Tibial nerve (tissue), 4 donors: ENCODE data around the gene LRRC40.

Source experiments
- EP300 ChIP-seq, 2 donors: sonication (generic); formaldehyde crosslinking; IDR thresholded peaks; one replicate each; pipeline ENCODE4 v1.6.1; 2017; ENCODE audit warnings: antibody characterized with exemption in 2 of 2, mild to moderate bottlenecking in 1 of 2
- POLR2A ChIP-seq, 2 donors: fragments of 450-650 bp; IDR thresholded peaks; one replicate each; pipeline ENCODE4 v1.6.1; 2017; ENCODE audit warnings: antibody characterized with exemption in 2 of 2, mild to moderate bottlenecking in 2 of 2, moderate library complexity in 2 of 2
- TF ChIP-seq, protein P1 (sequence below), 5 experiments: fragments of 200-600 bp in 3 of 5; fragments of 450-650 bp in 2 of 5; sonication (generic) in 3 of 5; IDR thresholded peaks; one replicate each; pipeline ENCODE4 v1.5.1; 2016 to 2019; ENCODE audit warnings: antibody characterized with exemption in 5 of 5, mild to moderate bottlenecking in 3 of 5, moderate library complexity in 2 of 5

DNA sequence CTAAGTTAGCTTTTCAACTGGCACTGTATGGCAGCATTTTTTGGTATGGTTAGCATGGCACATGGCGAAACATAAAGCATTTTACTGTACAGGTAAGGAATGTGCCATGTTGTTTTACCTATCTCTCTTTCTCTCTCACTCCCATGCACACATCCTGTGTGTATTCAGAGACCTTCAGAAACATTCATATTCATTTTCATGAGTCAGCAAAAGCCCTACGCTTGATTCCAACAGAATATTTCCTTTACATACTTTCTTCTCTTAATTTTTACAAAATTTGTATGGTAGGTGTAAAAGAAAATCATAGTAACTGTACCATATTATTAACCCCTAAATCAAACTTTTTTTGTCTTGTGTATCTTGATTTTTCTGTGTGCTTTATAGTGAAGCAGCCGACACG is 26.1 kb upstream of the LRRC40 start:
- no peak for TF ChIP-seq EP300 (IDR thresholded peaks at IDR 0.05)
- TF ChIP-seq, protein P1, sequence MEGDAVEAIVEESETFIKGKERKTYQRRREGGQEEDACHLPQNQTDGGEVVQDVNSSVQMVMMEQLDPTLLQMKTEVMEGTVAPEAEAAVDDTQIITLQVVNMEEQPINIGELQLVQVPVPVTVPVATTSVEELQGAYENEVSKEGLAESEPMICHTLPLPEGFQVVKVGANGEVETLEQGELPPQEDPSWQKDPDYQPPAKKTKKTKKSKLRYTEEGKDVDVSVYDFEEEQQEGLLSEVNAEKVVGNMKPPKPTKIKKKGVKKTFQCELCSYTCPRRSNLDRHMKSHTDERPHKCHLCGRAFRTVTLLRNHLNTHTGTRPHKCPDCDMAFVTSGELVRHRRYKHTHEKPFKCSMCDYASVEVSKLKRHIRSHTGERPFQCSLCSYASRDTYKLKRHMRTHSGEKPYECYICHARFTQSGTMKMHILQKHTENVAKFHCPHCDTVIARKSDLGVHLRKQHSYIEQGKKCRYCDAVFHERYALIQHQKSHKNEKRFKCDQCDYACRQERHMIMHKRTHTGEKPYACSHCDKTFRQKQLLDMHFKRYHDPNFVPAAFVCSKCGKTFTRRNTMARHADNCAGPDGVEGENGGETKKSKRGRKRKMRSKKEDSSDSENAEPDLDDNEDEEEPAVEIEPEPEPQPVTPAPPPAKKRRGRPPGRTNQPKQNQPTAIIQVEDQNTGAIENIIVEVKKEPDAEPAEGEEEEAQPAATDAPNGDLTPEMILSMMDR (IDR thresholded peaks at IDR 0.05) = no peak
- TF ChIP-seq POLR2A (IDR thresholded peaks at IDR 0.05) = no peak
